Right lobe of liver (tissue), 6 donors: Measurements from ENCODE around the gene PLEKHF1. TPM values are rescaled to one million over a fixed set of nuclear protein-coding genes. Genes with fewer than 3 reads are reported as not detected.

Source experiments
- ATAC-seq, 4 donors: fragments of 200-7000 bp; cut with Tn5 transposase; one replicate each; pipeline ENCODE4 v1.9.1; 2020; ENCODE audit warnings: mild to moderate bottlenecking in 4 of 4, moderate library complexity in 4 of 4
- DNase-seq, 3 donors: peaks; one replicate each; pipeline ENCODE4 v3.0.0-alpha.2; 2020
- H3K27ac ChIP-seq, 3 donors: fragments of 200-600 bp; one replicate each; pipeline ENCODE4 v1.8.0; 2022
- H3K27me3 ChIP-seq, 2 donors: fragments of 200-600 bp; one replicate each; pipeline ENCODE4 v1.8.0; 2022
- H3K36me3 ChIP-seq, 4 donors: fragments of 200-600 bp; sonication (generic) in 1 of 4; one replicate each; pipeline versions ENCODE4 v1.5.1 to v1.8.0; 2017 to 2022; ENCODE audit warnings: control low read depth in 1 of 4
- H3K4me1 ChIP-seq, 4 donors: fragments of 200-600 bp; sonication (generic) in 1 of 4; one replicate each; pipeline versions ENCODE4 v1.5.1 to v1.8.0; 2017 to 2022; ENCODE audit warnings: control low read depth in 1 of 4
- H3K4me3 ChIP-seq, 3 donors: fragments of 200-600 bp; one replicate each; pipeline ENCODE4 v1.8.0; 2022
- H3K9me3 ChIP-seq, 4 donors: fragments of 200-600 bp; sonication (generic) in 1 of 4; one replicate each; pipeline versions ENCODE4 v1.5.1 to v1.8.0; 2017 to 2022; ENCODE audit warnings: control low read depth in 1 of 4
- POLR2A ChIP-seq: fragments of 450-650 bp; IDR thresholded peaks from one replicate; pipeline ENCODE4 v1.6.1; 2017; ENCODE audit warnings: antibody characterized with exemption, mild to moderate bottlenecking
- WGBS: methylation state at CpG from one replicate; pipeline ENCODE4 v1.1.6; 2018; ENCODE audit warnings: low coverage, low lambda C conversion rate; ENCODE audit not compliant: insufficient coverage; ENCODE audit errors: missing lambda C conversion rate; 5-methylcytosine and 5-hydroxymethylcytosine counted together
- intact Hi-C, 2 donors: fragments of 100-400 bp; cut with DNase I; formaldehyde crosslinking; loops; one replicate each; pipeline versions ENCODE4 v1.11.2 to v1.14.1; 2022
- total RNA-seq, 6 experiments: library from RNA; depleted of rRNA in 2 of 6; stranded (reverse); fragments of >200 nt in 2 of 6; fragmentation: NEBNext Ultra II Directional in 3 of 6; extraction: Animal tissue kit (Norgen Biotek cat#: 25700) in 3 of 6; gene quantifications; one replicate each; pipeline versions ENCODE4 v1.1.0 to v1.2.4, GENCODE V29; 2016 to 2023
- TF ChIP-seq, protein P1 (sequence below), 4 donors: fragments of 200-600 bp in 3 of 4; fragments of 450-650 bp in 1 of 4; IDR thresholded peaks; one replicate each; pipeline versions ENCODE4 v1.5.1 to v1.8.0; 2016 to 2022; ENCODE audit warnings: antibody characterized with exemption in 4 of 4, mild to moderate bottlenecking in 2 of 4
- donor health status: DM: no; HTN: yes; CAD: no.
- donor health status: DM: no; HTN: no; CAD: no.
- donor health status: DM: no; HTN: no; CAD: no.
- donor health status: DM: no; HTN: yes; CAD: no.
- donor health status: DM: no; HTN: yes; CAD: no.

The PLEKHF1 gene
- total RNA-seq, 6 experiments from 2014 or later: 5.6 to 13.8 (median 9.8) TPM

DNA sequence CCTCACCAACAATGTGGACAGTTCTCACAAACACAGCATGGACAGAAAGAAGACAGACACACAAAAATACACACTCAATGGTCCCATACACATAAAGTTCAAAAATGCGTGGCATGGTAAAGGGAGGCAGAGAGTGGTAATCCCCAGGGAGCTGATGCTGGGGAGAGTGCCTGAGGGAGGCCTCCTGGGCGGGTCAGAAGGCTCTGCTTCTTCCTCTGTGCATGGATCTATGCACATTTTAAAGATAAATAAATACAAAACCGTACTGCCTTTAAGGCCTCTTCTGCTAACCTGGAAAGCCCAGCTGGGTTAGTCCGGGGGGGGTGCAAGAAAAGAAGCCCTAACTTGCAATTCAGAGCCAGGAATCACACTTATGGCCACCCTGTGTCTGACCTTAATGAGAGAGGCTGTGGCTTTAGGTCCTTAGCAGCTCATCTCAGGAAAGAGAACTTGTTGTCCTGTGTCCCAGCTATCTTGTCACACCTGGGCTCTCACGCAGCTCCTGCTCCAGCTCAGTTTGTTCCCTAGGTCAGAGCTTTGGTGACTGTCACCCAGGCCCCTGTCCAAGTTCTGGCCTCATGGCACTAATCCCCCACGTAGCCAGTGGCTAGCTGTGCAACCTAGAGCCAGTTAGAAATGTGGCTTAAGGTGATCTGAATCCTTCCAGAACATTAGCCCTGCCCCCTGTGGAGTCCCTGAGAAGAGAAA, 30.7 kb upstream of the PLEKHF1 start:
- Histone ChIP-seq H3K4me1 (no peaks in the 10 kb centered on the region), H3K9me3 (no peaks in the 10 kb centered on the region), H3K4me3 (no peak overlapping the region), H3K36me3 (no peaks in the 10 kb centered on the region), H3K27ac (no peak overlapping the region), H3K27me3 (no peaks in the 10 kb centered on the region)
- no peak for TF ChIP-seq POLR2A
- TF ChIP-seq, protein P1, sequence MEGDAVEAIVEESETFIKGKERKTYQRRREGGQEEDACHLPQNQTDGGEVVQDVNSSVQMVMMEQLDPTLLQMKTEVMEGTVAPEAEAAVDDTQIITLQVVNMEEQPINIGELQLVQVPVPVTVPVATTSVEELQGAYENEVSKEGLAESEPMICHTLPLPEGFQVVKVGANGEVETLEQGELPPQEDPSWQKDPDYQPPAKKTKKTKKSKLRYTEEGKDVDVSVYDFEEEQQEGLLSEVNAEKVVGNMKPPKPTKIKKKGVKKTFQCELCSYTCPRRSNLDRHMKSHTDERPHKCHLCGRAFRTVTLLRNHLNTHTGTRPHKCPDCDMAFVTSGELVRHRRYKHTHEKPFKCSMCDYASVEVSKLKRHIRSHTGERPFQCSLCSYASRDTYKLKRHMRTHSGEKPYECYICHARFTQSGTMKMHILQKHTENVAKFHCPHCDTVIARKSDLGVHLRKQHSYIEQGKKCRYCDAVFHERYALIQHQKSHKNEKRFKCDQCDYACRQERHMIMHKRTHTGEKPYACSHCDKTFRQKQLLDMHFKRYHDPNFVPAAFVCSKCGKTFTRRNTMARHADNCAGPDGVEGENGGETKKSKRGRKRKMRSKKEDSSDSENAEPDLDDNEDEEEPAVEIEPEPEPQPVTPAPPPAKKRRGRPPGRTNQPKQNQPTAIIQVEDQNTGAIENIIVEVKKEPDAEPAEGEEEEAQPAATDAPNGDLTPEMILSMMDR (IDR thresholded peaks at IDR 0.05): no peak
- ATAC-seq: no peak
- WGBS: 70% methylated on average over 4 of the region's 6 CpGs
- no peak for DNase-seq
- intact Hi-C loops: no loop called here

DNA sequence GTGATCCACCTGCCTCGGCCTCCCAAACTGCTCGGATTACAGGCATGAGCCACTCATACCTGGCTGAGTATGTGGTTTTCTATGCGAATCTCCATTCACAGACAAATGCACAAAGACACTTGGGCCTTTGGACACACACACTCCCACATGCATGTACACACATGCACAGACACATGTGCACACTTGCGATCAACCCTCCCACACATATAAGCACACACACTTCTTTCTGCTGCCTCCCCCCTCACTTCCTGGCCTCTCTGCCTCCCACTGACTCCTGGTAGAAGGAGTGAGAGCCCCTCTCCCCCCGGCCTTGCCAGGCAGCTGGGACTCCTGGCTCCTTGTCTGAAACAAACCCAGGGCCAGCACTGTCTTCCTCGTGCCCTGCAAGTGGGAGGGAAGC, 29.3 kb upstream of the PLEKHF1 start:
- WGBS: 66% methylated on average over 3 of the region's 6 CpGs
- H3K27ac ChIP-seq: no peak overlapping the region
- no peak overlapping the region for H3K4me3 ChIP-seq
- H3K36me3 ChIP-seq: no peaks in the 10 kb centered on the region
- H3K27me3 ChIP-seq: no peaks in the 10 kb centered on the region
- intact Hi-C loops: no loop called here
- DNase-seq (no peak), ATAC-seq (no peak)
- H3K9me3 ChIP-seq: no peaks in the 10 kb centered on the region
- H3K4me1 ChIP-seq: no peaks in the 10 kb centered on the region
- TF ChIP-seq, protein P1 (IDR thresholded peaks at IDR 0.05): no peak
- no peak for TF ChIP-seq POLR2A

DNA sequence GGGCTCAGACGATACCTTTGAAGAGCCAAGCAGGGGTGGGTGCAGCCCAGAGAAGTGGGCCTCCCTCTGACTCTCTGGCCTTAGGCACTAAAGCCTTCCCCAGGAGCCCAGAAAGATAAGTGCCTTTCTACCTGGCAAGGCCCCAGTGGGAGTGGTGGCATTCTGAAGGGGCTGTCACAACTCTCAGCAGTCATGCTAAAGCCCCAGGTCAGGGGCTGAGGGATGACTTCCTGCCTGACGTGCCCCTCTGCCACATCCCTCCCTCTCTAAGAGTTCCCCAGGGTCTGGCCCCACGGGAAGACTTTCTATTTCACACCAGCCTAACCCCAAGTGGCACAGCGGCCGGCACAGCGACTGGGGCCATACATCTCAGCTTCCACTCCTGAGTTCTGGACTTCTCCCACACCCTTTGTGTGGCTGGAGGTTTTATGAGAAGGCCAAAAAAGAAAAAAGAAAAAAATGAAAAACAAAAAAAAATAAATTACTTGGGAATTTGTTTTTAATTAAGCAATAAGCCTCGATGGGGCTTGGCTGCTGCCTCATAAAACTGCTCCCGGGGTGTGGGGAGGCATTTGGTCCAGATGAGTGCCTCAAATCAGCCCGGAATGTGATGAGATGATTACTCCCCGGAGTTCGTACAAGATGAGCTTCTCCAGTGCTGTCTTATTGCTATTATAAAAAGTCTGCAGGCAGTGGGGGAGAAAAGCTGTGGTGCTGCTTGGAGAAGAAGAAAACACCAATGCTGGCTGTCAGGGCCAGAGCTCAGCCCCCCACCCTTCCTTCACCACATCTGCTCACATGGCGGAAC, 28.5 kb upstream of the PLEKHF1 start:
- Histone ChIP-seq H3K36me3 (no peaks in the 10 kb centered on the region), H3K9me3 (no peaks in the 10 kb centered on the region), H3K4me1 (no peaks in the 10 kb centered on the region), H3K27ac (no peak overlapping the region), H3K27me3 (no peaks in the 10 kb centered on the region), H3K4me3 (no peak overlapping the region)
- WGBS: 62% methylated on average over 10 of the region's 12 CpGs
- ATAC-seq (no peak), DNase-seq (no peak)
- intact Hi-C loops: no loop called here
- no peak for TF ChIP-seq POLR2A
- TF ChIP-seq, protein P1 (IDR thresholded peaks at IDR 0.05): no peak

DNA sequence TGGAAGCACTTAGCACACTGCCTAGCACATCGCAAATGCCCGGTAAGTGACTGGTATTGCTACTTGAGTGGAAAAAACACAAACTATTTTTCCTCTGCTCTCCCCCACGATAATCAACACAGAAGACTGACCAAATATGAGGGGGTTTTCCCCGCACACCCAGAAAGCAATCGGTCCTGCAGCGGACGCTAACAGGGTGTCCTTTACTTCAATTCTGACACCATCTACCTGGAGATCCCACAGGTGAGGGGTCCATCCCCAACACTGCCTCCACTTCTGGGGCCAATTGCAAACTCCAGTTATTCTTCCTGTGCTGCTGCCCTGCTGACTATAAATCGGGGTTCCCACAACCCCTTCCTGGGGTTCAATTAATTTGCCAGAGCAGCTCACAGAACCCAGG, 26.2 kb upstream of the PLEKHF1 start:
- Histone ChIP-seq H3K27ac (no peak overlapping the region), H3K36me3 (no peaks in the 10 kb centered on the region), H3K4me1 (no peaks in the 10 kb centered on the region), H3K4me3 (no peak overlapping the region), H3K27me3 (no peaks in the 10 kb centered on the region), H3K9me3 (no peaks in the 10 kb centered on the region)
- intact Hi-C loops: no loop called here
- no peak for TF ChIP-seq POLR2A
- TF ChIP-seq, protein P1 (IDR thresholded peaks at IDR 0.05): no peak
- ATAC-seq: no peak
- WGBS: 85% methylated on average over 4 of the region's 8 CpGs
- DNase-seq: no peak
